HG03103 (cell line): ENCODE measurements around the gene TFDP2.
"Not testable (repeated sequence)": the region's sequence is repeated elsewhere in the genome, so short reads cannot be mapped to it uniquely, and the experiment has no call there.

ENCODE experiments used
- ATAC-seq: cut with Tn5 transposase; IDR thresholded peaks from one replicate; pipeline ENCODE4 v1.9.1; 2021; ENCODE audit warnings: low read depth; ENCODE audit not compliant: unreplicated experiment

Gene TFDP2

GRCh38 chr3:141979050-141979671 is 170.2 kb downstream of the TFDP2 start:
- no peak for ATAC-seq

GRCh38 chr3:141974777-141975176 is 174.6 kb downstream of the TFDP2 start:
- not testable (repeated sequence) for ATAC-seq

- ATAC-seq, result no peak
Observed at GRCh38 chr3:141972399-141972798, 176.9 kb downstream of the TFDP2 start.

GRCh38 chr3:141971571-141971970 is 177.8 kb downstream of the TFDP2 start:
- no peak for ATAC-seq

GRCh38 chr3:141969711-141970110 is 179.6 kb downstream of the TFDP2 start:
- no peak for ATAC-seq

- no peak for ATAC-seq
Observed at GRCh38 chr3:141965471-141965870, 183.9 kb downstream of the TFDP2 start.

- no peak for ATAC-seq
Observed at GRCh38 chr3:141963301-141963700, 186.0 kb downstream of the TFDP2 start.

- no peak for ATAC-seq
Observed at GRCh38 chr3:141960731-141961130, 188.6 kb downstream of the TFDP2 start.

- no peak for ATAC-seq
Observed at GRCh38 chr3:141959589-141960554, 189.5 kb downstream of the TFDP2 start.

GRCh38 chr3:141955175-141955574 is 194.2 kb downstream of the TFDP2 start:
- no peak for ATAC-seq

- ATAC-seq, result no peak
Observed at GRCh38 chr3:141952611-141953010, 196.7 kb downstream of the TFDP2 start.

- ATAC-seq, result no peak
Observed at GRCh38 chr3:141950572-141951493, 198.5 kb downstream of the TFDP2 start.

- ATAC-seq, result no peak
Observed at GRCh38 chr3:141949972-141950371, 199.4 kb downstream of the TFDP2 start.

GRCh38 chr3:141949399-141949798 is 199.9 kb downstream of the TFDP2 start:
- no peak for ATAC-seq

GRCh38 chr3:141945726-141946485 is 203.4 kb downstream of the TFDP2 start:
- no peak for ATAC-seq

- no peak for ATAC-seq
Observed at GRCh38 chr3:141942006-141942405, 207.3 kb downstream of the TFDP2 start.

GRCh38 chr3:141941093-141941492 is 208.3 kb downstream of the TFDP2 start:
- ATAC-seq, result no peak

- ATAC-seq, result no peak
Observed at GRCh38 chr3:141940194-141940776, 209.1 kb downstream of the TFDP2 start.

GRCh38 chr3:141939759-141940158 is 209.6 kb downstream of the TFDP2 start:
- ATAC-seq, result no peak
